ENCODE data around the gene SNX8.
"Not testable (repeated sequence)": the region's sequence is repeated elsewhere in the genome, so short reads cannot be mapped to it uniquely, and the experiment has no call there.

Gene SNX8, protein sequence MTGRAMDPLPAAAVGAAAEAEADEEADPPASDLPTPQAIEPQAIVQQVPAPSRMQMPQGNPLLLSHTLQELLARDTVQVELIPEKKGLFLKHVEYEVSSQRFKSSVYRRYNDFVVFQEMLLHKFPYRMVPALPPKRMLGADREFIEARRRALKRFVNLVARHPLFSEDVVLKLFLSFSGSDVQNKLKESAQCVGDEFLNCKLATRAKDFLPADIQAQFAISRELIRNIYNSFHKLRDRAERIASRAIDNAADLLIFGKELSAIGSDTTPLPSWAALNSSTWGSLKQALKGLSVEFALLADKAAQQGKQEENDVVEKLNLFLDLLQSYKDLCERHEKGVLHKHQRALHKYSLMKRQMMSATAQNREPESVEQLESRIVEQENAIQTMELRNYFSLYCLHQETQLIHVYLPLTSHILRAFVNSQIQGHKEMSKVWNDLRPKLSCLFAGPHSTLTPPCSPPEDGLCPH

DNA sequence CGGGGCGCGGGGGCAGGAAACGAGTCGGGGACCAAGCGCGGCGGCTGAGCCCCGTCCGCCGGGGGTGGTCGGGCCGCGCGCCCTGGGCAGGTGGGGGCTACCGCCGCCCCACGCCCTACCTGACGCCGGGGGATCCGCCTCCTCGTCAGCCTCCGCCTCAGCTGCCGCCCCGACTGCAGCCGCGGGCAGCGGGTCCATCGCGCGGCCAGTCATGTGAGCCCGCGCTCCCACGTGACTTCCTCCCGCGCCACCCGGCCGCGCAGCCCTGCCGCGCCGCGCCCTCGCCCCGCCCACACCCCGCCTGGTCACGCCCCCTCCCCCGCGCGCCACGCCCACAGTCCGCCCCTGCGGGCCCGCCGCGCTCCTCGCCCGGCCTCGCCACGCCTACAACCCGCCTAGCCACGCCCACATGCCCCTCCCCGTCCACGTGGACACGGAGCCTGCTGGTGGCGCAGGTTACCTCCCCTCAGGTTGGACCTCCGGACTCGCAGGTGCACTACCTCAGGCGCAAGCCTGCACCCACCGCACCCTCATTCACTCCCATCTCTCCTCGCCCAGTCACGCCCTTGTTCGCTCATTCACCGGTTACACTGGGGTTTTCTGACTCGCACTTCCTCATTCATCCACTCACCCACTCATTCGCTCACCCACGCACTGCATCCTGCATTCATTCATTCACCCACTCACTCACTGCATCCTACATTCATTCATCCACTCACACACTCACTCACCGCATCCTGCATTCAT lies at the start of gene SNX8:
Gene SNX8 (minus strand): TSS at position 233 of the 747 bp plus-strand sequence. CDS start 20 bp downstream, at position 213.
- DNase-seq (ENCODE audit: low read depth) = peak; percentile 44

GRCh38 chr7:2362385-2363088 lies 48.3 kb upstream of the SNX8 start:
- no peak for DNase-seq (ENCODE audit: low read depth)

DNA sequence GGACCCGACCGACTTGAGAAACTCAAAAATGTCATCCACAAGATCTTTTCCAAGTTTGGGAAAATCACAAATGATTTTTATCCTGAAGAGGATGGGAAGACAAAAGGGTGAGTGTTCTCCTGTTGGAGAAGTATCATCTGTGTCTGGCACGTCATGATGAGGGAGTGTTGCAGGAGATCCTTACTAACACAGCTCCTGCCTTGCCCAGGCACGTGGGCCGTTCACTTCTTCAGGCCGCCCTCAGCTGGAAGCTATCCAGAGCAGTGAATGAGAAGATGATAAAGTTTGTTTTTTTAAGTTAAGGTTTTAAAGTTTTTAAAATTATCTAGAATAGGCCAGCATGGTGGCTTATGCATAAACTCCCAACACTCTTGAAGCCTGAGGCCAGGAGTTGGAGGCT lies 46.6 kb upstream of the SNX8 start:
- no peak for DNase-seq (ENCODE audit: low read depth)

DNA sequence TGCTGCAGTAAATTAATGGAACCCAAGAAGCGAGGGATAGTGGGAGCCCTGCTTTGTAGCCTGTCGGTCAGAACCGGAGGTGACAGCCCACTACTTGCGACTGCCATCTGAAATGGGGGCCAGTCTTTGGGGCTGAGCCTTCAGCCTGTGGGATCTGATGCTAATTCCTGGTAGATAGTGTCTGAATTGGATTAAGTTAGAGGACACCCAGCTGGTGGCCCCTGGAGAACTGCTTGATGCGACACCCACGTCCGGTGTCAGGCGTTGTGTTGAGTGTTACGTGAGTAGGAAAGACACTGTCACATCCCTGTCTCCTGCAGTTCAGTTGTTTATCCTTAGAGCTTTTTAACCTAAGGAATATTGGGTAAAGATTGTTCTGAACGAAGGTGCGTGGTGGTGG lies 45.4 kb upstream of the SNX8 start:
- no peak for DNase-seq (ENCODE audit: low read depth)

DNA sequence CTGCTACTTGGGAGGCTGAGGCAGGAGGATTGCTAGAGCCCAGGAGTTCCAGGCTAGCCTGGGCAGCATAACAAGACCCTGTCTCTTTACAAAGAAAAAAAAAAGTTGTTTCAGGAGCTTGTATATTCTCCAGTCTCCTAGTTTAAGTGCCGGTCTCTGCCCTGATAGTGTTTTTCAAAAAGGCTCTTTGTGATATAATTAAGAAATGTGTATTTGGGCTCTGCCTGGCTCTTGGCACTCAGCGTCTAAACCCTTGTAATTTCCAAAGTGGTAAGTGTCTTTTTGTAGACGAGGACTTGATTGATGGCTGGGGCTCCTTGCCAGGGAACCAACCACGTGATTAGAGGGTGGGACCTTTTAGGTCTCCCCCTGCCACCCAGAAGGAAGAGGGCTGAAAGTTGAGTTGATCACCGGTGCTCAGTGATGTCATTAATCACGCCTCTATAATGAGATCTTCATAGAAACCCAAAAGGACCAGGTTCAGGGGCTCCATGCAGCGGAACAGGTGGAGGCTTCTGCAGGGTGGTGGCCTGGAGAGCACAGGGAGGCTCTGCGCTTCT lies 44.8 kb upstream of the SNX8 start:
- DNase-seq (ENCODE audit: low read depth) = no peak

DNA sequence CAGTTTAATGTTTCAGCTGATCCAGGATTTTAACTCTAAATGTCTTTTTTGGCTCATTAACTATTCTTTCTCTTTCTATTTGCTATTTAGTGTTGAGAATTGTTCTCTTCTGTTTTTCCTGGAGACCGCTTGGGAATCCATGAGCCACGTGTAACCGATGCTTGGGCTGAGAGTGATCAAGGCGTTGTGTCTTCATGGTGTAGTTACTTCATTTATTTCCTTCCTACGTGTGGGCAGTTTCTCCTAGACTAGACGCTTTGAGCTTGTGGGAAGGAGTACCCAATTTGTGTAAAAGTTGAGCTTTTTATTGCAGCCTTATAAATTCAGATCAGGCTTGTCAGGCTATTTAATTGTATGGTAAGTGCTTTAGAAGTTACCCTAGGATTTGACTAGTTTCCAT lies 43.3 kb upstream of the SNX8 start:
- DNase-seq (ENCODE audit: low read depth) = no peak

GRCh38 chr7:2357165-2357564 lies 42.9 kb upstream of the SNX8 start:
- no peak for DNase-seq (ENCODE audit: low read depth)

DNA sequence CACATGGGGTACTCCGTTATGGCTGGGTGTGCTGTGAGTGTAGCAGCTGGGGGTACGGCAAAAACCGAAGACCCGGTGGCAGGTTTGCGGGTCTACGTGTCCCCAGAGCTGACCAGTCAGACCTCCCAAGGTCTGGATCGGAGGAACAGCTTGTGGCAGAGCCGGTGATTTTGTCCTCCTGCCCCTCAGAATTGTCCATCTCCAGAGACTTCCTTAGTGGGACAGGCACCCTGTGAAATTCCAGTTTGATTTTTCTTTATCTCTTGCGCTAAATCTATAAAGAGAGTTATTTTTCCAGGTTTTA lies 41.4 kb upstream of the SNX8 start:
- DNase-seq (ENCODE audit: low read depth) = no peak

- no peak for DNase-seq (ENCODE audit: low read depth)
Observed at GRCh38 chr7:2354939-2355704, 40.9 kb upstream of the SNX8 start.

- peak; percentile 81 for DNase-seq (ENCODE audit: low read depth)
Observed at GRCh38 chr7:2354186-2354938, 40.1 kb upstream of the SNX8 start, which contains the start of gene EIF3B. Gene EIF3B, plus strand, starts transcription at chr7:2354827. Its CDS starts 95 bp downstream, at chr7:2354922.

GRCh38 chr7:2353936-2354185 lies 39.6 kb upstream of the SNX8 start:
- DNase-seq (ENCODE audit: low read depth) = peak; percentile 72

DNA sequence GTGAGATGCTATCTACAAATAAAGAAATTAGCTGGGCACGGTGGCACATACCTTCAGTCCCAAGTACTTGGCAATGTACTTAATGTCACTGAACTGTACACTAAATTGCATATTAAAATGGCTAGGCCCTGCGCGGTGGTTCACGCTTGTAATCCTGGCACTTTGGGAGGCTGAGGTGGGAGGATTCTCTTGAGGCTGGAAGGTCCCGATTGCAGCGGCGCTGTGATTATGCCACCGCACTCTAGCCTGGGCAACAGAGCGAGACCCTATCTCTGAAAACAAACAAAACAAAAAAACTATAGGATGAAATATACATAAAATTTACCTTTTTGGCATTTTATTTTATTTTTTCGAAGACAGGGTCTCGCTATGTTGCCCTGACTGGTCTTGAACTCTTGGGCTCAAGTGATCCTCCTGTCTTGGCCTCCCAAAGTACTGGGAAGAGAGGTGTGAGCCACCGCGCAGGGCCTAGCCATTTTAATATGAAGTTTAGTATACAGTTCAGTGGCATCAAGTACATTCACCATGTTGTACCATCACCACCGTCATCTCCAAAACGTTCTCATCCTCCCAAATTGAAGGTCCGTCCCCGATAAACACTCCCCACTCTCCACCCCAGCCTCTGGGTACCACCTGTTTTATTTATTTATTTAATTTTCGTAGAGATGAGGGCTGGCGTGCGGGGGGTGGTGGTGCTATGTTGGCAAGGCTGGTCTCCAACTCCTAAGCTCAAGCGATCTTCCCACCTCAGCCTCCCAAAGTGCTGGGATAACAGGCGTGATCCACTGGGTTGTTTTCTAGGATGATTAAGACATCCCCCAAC lies 39.1 kb upstream of the SNX8 start:
- DNase-seq (ENCODE audit: low read depth) = no peak

DNA sequence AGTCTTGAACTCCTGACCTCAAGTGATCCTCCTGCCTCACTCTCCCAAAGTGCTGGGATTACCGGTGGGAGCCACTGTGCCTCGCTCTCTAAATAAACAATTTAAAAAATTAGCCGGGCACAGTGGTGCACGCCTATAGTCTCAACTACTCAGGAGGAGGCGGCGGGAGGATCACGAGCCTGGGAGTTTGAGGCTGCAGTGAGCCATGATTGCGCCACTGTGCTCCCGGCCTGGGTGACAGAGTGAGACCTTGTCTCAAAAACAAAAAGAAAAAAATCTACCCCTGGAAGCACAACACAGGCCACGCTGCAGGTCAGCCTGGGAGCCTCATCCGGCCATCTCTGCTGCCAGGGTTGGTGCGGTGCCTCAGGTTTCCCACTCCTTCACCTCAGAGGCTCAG lies 36.6 kb upstream of the SNX8 start:
- DNase-seq (ENCODE audit: low read depth) = no peak

DNA sequence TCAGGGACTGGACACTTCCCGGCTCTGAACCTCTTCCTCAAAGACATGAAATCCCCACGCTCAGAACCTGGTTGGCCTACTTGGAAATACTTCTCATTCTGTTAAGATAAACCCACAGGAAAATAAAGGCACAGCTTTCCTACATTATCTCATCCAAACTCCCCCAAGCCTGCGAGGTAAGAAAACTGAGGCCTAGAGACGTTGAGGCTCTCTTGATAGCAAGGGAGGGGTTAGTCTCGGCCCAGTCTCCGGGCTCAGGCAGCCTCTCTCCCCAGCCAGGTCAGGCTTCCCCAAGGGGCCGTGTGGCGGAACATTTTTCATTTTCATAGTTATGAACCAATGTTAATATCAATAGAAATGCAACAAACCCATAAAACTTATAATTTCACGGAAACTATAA lies 35.8 kb upstream of the SNX8 start:
- no peak for DNase-seq (ENCODE audit: low read depth)

GRCh38 chr7:2347351-2348063 lies 33.3 kb upstream of the SNX8 start:
- DNase-seq (ENCODE audit: low read depth) = not testable (repeated sequence)

DNA sequence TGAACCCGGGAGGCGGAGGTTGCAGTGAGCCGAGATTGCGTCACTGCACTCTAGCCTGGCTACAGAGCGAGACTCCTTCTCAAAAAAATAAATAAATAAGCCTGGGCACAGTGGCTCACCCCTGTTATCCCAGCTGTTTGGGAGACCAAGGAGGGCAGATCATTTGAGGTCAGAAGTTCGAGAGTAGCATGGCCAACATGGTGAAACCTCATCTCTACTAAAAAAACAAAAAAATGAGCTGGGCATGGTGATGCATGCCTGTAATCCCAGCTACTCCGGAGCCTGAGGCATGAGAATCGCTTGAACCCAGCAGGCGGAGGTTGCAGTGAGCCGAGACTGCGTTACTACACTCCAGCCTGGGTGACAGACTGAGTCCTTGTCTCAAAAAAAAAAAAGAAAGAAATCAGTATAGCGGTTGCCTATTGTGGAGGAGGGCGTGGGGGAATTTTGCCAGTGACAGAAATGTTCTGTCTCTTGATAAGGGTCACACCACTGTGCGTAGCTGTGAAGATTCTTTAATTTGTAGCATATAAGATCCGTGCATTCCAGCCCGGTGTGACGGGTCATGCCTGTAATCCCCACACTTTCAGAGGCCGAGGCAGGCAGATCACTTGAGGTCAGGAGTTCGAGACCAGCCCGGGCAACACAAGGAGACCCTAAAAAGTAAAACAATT lies 22.5 kb upstream of the SNX8 start:
- DNase-seq (ENCODE audit: low read depth) = no peak

GRCh38 chr7:2332606-2333231 lies 18.5 kb upstream of the SNX8 start:
- DNase-seq (ENCODE audit: low read depth) = not testable (repeated sequence)

- DNase-seq (ENCODE audit: low read depth) = no peak
Observed at GRCh38 chr7:2331707-2332106, 17.5 kb upstream of the SNX8 start.

- no peak for DNase-seq (ENCODE audit: low read depth)
Observed at GRCh38 chr7:2330493-2330892, 16.3 kb upstream of the SNX8 start.
